GM19240 (cell line): Measurements from ENCODE around the gene C1QTNF7.
A peak's percentile ranks its signal among the peaks of the same experiment; 100 is the strongest.

Experiments used
- DNase-seq: peaks from one replicate; pipeline ENCODE4 v3.0.0; 2011; ENCODE audit warnings: low spot score; ENCODE audit not compliant: insufficient read length

The C1QTNF7 gene, protein sequence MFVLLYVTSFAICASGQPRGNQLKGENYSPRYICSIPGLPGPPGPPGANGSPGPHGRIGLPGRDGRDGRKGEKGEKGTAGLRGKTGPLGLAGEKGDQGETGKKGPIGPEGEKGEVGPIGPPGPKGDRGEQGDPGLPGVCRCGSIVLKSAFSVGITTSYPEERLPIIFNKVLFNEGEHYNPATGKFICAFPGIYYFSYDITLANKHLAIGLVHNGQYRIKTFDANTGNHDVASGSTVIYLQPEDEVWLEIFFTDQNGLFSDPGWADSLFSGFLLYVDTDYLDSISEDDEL

DNA sequence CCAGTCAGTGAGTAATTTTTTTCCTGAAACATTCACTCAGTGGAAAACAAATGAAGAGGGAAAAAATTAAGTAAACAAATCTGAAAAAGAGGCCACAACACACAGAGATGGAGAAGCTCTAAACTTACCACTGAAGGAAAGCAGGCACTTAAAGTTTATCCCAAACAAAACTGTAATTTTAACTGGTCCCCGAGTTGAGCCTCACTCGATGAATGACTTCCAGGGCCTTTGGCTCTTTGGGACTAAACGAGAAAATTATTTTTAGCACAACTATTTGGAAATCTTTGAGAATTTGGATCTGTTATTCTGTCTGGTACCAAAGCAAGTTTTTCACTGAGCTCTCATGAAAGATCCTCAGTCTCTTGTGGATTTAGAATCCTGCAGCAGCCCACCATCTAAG lies at the start of gene C1QTNF7:
C1QTNF7 (plus strand) TSS at position 333 of the 400 bp plus-strand sequence. CDS start 7,711 bp downstream, outside the sequence.
- no peak for DNase-seq

DNA sequence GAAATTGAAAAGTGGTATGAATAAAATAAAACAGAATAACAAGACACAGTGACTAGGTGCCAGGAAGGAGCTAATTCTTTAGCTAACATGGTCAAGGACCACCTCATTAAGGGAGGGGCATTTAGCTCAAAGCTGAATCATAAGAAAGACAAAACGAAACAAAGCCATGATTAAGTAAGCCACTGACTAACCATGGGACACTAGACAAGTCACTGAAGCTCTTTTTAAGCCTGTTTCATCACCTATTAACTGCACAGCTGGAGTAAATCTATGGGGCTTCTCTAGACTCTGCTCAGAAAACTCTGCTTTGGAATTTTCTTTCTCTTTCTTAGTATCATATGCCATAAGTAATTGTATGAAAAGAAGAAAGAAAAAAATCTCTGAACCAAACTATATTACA lies 49.8 kb upstream of the C1QTNF7 start:
- DNase-seq, result no peak

DNA sequence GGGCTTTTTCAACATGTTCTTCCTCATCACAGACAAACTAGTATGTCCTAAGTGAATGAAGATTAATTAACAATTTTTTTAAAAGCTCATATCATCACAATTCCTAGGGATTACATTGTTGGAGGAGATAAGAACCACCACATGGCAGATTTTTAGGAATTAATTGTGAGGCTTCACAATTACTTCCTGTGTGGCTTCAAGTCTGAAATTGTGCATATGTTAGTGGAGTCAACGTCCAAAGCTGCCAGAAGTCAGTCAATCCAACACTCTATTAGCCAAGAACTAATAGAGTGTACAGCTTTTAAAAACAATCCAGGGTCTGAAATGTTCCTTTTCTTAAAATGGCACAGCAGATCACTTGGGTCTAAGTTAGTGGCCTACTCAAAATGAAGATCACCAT lies 49.3 kb upstream of the C1QTNF7 start:
- DNase-seq, result no peak

DNA sequence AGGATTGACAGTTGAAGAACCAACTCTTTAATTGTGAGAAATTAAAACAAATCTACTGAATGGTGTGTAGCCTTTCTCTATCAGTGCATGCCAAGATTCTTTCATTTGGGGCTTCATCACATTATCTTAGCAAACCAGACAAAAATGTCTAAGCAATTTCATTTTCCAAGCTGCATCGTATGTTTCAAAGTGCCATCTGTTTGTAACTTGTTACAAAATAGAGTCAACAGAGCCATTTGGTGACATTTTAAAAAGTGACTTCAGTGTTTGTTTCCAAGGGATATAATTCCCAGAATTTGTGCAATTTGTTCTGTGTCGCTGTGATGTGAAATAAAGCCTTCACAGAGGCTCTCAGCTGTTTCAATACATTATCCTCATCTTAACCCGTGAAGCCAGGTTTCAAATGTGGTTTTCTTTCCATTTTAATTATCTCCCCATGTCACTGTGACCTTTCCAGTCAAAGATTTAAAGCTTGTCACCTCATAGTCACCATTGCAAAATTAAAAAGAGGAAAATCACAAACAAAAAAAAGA lies 46.0 kb upstream of the C1QTNF7 start:
- DNase-seq, result no peak

DNA sequence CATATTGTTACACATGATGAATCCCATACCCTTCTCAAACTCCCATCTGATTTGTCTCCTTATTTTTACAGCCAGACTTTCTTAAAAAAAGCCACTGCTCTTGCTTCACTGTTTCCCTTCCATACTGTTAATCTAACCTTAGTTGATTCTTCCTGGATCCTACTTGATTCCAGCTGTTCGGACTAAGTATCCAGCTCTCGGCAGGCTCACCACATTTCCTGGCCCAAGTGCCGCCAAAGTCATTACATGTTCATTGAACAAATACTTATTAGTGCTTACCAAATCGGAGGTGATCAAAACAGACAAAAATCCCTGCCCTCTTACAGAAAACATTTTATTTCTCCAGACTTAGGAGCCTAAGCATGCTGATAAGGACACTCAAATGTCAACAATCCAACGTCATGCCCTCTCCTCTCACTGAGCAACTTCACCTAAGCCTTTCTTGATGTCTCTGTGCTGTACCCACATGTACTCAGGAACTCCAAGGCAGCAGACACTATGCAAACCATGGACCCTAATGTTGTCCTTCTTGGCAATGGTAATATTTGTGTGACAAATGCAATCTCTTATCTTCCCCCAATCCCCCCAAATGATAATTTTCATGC lies 45.1 kb upstream of the C1QTNF7 start:
- DNase-seq, result no peak

DNA sequence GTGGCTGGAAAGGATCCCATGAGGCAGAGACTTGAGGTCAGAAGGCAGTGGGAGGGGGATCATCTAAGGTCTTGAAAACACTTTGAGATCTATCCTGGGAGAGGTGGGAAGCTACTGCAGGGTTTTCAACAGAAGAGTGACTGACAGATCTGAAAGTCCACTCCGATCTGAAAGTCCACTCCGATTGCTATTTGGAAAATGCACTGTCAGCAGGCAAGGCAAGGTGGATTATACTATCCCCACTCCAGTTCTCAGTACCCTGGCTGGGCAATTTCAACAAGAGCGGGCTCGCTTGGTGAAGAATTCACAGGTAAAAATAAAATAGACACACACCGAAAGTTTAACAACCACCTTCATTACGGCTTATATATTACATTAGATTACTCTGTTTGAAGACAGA lies 42.3 kb upstream of the C1QTNF7 start:
- no peak for DNase-seq

DNA sequence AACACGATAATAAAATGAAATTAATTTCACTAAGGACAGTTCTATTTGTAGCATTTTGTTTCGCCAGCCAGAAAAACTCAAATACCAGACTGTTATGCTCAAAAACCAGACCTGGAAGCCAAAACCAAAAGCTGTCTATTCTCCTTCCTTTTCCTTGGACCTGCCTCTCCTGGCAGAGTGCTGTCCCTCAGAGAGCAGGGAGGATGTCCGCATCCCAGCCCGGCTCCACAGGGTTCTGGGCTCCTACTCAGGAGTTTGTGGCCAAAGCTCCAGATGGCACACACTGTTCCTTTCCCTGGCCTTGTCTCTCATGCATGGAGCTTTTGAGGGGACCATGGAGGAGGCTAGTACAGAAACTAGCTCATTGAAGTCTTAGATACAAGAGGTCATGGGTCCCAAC lies 41.9 kb upstream of the C1QTNF7 start:
- no peak for DNase-seq

DNA sequence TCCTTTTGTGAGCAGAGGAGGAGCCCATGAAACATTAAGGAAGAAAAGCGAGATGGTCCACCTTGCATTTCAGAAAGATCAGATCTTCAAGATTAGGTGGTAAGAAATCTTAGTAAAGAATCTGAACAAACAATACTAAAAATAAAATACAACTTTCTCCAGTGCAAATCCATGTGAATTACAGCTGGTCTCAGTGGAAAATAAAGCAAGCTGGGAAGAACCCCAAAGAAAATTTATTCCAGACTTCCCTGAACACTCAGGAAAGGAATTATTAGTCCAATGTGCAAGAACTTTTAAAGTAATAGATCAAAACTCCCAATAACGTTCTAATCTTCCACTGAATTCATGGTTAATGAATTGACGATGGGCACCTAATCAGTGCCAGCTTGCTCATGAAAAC lies 37.3 kb upstream of the C1QTNF7 start:
- DNase-seq, result no peak

DNA sequence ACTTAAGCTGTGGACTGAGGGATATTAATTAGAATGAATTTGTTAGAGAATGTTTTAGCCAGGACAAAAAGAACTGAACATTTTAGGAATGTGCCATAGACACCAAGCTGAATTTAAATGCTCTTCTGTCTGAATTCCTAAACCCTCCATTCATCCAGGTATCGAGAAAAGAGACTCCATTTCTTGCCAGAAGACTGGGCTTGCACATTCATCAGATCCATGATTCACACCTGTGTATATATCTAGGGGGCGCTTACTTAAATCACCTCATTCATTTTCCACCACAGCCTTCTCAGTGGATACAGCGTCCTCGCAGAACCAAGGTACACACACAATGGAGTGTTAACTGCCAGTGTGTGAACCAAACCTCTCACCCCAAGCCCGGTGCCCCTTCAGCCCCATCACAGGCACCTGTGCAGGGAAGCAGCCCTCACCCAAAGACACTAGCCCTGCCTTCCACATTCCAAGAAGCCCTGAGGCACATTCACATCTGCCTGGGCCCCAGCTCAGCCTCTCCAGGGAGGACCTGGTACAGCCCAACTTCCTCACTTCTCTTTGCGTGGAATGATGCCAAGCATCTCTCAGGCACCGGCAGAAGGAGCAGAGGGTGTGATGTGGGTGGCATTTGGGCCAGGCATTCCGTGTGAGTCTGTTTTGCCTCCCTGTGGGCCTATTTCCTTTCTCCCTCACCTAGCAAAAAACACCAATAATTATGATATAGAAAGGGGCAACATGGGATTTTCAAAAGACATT lies 35.6 kb upstream of the C1QTNF7 start:
- DNase-seq, result no peak

DNA sequence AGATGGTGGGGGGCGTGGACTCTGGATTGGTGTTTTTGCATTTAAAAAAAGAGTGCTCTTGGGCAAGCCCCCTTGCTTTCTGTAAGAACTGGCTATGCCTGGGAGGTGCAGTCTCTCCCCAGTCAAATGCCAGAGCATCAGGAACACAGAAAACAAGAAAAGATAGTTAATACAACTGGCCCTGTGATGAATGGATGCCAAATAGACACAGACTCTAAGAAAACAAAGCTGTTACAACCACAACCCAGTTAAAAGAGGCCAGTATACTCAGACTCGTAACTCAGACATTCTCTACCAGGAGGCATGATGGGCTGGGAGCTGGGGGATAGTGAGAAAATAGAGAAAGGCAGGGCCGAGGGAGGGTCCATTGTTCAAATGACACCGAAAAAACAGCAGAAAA lies 32.5 kb upstream of the C1QTNF7 start:
- no peak for DNase-seq

DNA sequence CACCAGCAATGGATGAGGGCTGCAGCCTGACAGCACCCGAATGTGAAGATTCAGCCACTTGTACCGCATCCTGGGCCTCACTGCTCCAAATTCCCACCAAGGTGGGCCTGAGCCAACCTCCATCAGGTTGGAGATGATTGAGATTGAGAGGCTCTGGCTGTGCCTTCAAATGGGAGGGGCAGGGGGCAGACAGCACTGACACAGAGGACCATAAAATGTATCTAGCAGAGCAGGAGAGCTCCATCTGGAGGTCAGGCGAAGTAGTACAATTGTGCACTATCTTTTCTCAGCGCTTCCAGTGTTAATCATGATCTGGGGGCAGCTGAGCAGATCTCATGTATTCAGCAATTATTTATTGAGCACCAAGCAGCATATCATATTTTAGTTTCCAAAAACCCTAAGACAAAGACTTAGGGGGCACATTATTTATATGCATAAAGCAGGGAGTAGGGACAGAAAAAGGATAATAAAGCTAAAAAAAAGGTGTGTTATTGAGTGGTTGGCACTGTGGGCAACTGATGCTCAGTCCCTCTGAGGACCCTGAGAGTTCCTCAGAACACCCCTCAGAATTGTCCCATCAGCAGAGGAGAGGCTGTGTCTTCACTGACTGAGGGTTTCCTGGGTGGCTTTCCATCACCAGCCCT lies 31.6 kb upstream of the C1QTNF7 start:
- peak; percentile 43 for DNase-seq

DNA sequence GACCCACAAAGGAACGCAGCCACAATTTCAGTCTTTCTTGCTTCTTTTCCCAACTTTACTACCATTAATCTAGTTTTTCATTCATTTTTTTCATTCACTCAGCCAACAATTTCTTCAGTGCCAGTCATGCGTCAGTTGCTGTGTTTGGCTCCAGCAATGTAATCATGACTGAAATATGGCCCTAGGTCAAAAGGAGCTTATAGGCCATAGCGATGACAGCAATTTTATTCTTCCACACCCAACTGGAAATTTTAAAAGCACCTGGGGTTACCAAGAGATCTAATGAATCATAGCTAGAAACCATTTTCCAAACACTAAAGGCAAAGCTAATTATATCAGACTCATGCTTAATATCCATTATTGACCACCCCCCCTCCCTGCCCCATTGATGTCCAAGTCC lies 29.8 kb upstream of the C1QTNF7 start:
- no peak for DNase-seq

DNA sequence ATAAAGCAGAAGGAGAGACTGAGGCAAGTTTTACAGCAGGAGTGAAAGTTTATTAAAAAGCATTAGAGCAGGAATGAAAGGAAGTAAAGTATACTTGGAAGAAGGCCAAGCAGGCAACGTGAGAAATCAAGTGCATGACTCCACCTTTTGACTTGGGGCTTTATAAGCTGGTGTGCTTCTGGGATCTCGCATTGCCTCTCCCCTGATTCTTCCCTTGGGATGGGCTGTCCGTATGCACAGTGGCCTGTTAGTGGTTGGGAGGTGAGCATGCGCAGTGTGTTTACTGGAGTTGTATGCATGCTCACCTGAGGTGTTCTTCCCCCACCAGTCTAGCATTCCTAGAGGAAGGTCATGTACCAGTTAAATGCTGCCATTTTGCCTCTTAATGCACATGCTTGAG lies 29.1 kb upstream of the C1QTNF7 start:
- no peak for DNase-seq

DNA sequence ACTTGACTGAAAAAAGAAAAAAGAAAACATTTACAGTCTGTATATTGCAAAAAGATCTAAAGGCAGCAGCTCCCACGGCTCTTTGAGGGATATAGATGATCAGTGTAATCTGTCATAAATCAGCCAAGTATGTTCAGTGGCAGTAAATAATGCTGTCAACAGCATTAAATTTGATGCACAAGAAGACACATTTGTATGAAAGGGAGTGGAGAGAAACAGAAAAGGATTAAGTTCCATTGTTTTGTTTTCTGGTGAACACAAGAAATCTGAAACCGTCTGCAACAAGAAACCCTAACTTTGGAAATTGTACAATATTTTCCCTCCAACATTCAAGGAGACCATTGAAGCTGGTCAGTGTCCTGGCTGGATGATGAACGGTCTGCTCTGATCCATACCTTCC lies 27.6 kb upstream of the C1QTNF7 start:
- no peak for DNase-seq

DNA sequence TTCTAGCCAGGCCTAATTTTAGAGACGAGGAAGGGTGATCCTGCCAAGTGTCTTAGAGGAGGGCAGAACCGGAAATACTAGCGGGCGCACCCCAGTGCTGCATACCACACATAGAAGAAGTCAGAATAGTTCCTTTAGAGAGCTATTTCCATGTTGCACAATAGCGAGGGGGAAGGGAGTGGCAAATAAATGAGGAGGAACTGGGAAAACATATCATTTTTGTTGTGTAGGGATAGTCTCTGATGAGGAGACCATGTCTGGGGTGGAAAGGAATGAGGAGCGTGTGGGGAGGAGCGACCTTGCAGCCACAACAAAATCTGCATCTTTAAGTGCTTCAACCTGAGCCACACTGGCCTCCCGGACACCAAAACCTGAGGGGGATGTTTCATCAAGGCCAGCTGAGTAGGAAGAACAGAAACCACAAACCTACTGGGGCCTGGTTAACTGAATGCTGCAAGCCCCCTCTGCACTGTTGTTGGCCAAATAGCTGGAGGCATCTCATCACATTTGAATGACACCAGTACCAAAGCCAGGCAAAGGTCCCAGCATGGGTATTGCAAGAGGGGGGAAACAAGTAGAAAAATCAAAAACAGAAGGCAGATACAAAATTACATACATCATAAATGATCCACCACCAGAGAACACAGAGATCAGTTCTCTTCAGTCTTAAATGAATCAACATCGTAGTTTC lies 26.7 kb upstream of the C1QTNF7 start:
- DNase-seq, result no peak

DNA sequence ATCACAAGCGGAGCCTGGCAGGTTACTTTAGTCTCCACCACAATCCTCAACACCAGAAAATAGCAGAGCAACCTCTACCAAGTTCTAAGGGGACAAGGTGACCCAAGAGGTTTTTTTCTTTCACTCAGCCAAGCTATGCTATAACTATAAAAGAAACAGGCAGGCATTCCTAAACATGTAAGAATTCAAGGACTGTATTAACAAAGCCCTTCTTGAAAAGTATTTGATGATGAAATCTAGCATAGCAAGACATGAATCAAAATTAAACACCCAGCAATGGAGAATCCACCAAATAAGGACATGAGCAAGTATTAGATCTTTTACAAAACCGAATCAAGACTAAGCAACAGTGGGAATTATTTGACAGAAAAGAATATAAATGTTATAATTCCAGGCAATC lies 25.7 kb upstream of the C1QTNF7 start:
- no peak for DNase-seq

DNA sequence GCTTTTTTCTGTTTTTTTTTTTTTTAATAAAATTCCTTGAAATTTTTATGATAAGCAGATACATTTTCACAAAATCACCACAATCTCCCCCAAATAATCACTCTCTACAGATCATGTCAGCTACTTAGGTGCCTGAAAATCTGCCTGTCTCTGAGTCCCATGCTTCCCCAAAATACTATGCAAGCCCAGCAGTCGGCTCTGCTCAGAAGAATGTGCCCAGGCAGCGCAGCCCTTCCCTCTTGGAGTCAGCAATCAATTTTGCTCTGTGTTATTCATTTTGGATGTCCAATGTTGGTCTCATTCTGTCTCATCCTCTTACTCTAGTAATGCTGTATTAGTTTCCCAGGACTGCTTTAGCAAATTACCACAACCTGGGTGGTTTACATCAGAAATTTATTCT lies 24.9 kb upstream of the C1QTNF7 start:
- DNase-seq, result no peak

DNA sequence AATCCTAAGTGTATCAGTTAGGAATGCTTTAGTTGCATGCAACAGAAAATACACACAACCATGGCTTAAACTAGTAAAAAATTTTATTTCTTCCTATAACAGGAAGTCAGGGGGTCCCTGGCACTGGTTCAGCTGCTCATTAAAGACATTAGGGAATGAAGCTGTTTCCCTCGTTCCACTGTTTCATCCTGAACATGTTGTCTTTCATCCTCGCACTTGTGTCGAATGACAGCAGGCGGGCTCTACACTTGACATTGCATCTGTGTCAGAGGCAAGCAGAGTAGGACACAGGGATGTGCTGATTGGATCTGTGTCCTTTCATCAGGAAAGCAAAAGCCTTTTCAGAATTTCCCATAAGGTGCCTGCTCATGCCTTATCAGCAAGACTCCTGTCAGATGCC lies 22.8 kb upstream of the C1QTNF7 start:
- no peak for DNase-seq

DNA sequence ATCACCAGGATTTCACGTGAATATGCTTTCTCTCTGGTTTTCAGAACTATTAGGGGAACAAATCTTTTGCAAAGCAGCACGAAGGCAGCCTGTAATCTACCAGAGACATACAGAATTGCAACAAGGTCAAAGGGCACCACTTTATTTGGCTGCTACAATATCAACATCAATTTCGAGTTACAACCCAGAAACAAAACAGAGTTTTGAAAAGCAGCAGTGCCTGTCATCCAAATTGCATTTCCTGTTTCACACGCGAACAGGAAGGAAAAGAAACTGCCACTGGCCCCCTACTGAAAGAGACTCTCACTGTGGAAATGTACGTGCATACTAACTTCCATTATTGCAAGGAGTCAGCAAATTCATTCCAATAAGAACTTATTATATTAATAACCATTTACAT lies 17.1 kb upstream of the C1QTNF7 start:
- no peak for DNase-seq

DNA sequence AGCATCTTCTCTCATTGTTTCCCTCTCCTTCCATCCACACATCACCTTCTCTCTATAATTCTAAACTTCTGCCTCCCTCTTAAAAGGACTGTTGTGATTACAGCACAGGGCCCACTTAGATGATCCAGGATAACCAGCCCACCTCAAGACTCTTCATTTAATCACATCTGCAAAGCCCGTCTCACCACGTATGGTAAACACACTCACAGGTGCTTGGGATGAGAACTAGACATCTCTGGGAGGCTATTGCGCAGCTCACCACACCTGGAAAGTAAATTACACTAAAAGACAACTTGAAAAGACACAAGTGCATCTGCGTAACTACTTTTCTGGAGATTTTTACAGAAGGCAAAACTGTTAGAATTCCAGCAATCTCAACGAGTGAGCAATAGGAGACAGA lies 15.4 kb upstream of the C1QTNF7 start:
- DNase-seq, result no peak

DNA sequence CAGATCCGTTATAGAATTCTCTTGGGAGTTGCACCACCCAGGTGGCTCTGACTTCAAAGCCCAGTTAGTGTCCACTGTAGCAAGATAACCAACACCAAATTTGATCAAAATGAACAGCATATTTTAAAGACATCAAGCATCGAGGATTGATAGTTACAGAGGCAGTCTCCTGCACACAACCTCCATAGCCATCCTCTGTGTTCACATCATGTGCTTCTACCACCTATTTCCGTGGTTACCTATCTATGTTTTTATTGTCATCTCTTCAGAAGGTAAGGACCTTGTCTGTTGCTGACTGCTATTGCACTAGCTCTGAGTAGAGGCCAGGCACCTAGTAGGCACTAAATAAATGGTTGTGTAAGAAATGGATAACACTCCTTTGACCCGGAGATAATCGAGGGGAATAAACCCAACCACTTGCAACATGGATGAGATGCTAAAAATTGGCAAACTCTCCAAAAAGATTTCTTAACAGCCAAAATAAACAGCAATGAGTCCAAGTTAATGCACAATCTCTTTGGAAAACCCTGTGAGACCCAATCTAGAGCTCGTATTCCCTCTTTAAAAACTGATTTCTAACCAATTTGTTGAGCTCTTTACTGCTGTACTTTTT lies 14.7 kb upstream of the C1QTNF7 start:
- no peak for DNase-seq
